ENCODE data around the gene LAMA1.

DNA sequence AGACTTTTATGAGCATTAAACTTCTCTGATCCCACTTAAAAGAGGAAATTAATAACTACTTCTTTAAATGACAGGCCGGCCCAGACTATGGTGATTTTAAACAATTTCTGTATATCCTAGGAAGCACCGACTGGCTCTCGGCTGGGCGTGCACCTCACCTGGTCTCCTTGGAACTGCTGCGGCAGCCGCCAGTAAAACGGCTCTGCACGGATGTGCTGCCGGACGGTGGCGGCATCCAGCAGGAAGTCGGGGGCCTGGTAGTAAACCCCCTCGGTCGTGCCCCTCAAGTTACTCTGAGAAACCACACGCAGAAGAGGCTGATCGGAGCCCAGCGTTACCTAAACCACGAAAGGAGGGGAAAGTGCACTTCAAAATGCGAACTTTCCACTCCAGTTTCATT lies 106.5 kb downstream of the LAMA1 start:
- TF ChIP-seq, protein P1, sequence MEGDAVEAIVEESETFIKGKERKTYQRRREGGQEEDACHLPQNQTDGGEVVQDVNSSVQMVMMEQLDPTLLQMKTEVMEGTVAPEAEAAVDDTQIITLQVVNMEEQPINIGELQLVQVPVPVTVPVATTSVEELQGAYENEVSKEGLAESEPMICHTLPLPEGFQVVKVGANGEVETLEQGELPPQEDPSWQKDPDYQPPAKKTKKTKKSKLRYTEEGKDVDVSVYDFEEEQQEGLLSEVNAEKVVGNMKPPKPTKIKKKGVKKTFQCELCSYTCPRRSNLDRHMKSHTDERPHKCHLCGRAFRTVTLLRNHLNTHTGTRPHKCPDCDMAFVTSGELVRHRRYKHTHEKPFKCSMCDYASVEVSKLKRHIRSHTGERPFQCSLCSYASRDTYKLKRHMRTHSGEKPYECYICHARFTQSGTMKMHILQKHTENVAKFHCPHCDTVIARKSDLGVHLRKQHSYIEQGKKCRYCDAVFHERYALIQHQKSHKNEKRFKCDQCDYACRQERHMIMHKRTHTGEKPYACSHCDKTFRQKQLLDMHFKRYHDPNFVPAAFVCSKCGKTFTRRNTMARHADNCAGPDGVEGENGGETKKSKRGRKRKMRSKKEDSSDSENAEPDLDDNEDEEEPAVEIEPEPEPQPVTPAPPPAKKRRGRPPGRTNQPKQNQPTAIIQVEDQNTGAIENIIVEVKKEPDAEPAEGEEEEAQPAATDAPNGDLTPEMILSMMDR (conservative IDR thresholded peaks at IDR 0.05; ENCODE audit: low read depth, low read length) = no peak
- TF ChIP-seq EZH2 (IDR thresholded peaks at IDR 0.05; ENCODE audit: borderline replicate concordance, low read depth, low read length, poor library complexity, severe bottlenecking) = no peak
